GM19468 (cell line): Measurements from ENCODE around the gene PLEKHF1.

Source experiments
- ATAC-seq: cut with Tn5 transposase; IDR thresholded peaks from one replicate; pipeline ENCODE4 v1.9.1; 2021; ENCODE audit warnings: mild to moderate bottlenecking, moderate library complexity, moderate number of reproducible peaks; ENCODE audit not compliant: unreplicated experiment; ENCODE audit errors: extremely low read depth

PLEKHF1 gene

GRCh38 chr19:29676586-29676985 lies 11.3 kb downstream of the PLEKHF1 start:
- no peak for ATAC-seq

- ATAC-seq: no peak
These were observed 11.9 kb downstream of the PLEKHF1 start for GRCh38 chr19:29677001-29677817.

GRCh38 chr19:29678484-29679106 lies 13.3 kb downstream of the PLEKHF1 start:
- ATAC-seq: no peak

GRCh38 chr19:29679598-29680210 lies 14.4 kb downstream of the PLEKHF1 start:
- ATAC-seq: no peak

GRCh38 chr19:29680447-29680846 lies 15.2 kb downstream of the PLEKHF1 start:
- peak; percentile 29 for ATAC-seq

GRCh38 chr19:29680937-29681336 lies 15.7 kb downstream of the PLEKHF1 start:
- no peak for ATAC-seq

GRCh38 chr19:29681422-29682235 lies 16.4 kb downstream of the PLEKHF1 start:
- no peak for ATAC-seq

- ATAC-seq: no peak
These were observed 17.1 kb downstream of the PLEKHF1 start for GRCh38 chr19:29682236-29682895.

GRCh38 chr19:29683009-29683408 lies 17.7 kb downstream of the PLEKHF1 start:
- no peak for ATAC-seq

- ATAC-seq: no peak
These were observed 20.1 kb downstream of the PLEKHF1 start for GRCh38 chr19:29685326-29685725.

GRCh38 chr19:29686285-29686805 lies 21.1 kb downstream of the PLEKHF1 start:
- ATAC-seq: no peak

- ATAC-seq: no peak
These were observed 22.1 kb downstream of the PLEKHF1 start for GRCh38 chr19:29687244-29687896.

- no peak for ATAC-seq
These were observed 22.9 kb downstream of the PLEKHF1 start for GRCh38 chr19:29687897-29688728.

GRCh38 chr19:29690842-29691241 lies 25.6 kb downstream of the PLEKHF1 start:
- ATAC-seq: no peak

GRCh38 chr19:29694161-29694560 lies 28.9 kb downstream of the PLEKHF1 start:
- no peak for ATAC-seq

GRCh38 chr19:29694669-29695627 lies 29.7 kb downstream of the PLEKHF1 start:
- peak; percentile 84 for ATAC-seq
